ENCODE measurements around the gene GHR.

- TF ChIP-seq POLR2A (IDR thresholded peaks at IDR 0.05) (no peak), CTCF (IDR thresholded peaks at IDR 0.05) (no peak), EP300 (IDR thresholded peaks at IDR 0.05) (no peak), POLR2AphosphoS5 (IDR thresholded peaks at IDR 0.05) (no peak)
These were observed 220.1 kb downstream of the GHR start for GRCh38 chr5:42643360-42643759.
